ENCODE results near the gene TMEM30B. TPM values are rescaled to one million over a fixed set of nuclear protein-coding genes. Genes with fewer than 3 reads are reported as not detected.

The TMEM30B gene
- total and polyA plus RNA-seq, 2 of the 4 experiments (the other 2 are of a cell fraction): 0.03 TPM; not detected in 1

GRCh38 chr14:61323970-61324369 lies 42.8 kb upstream of the TMEM30B start:
- Histone ChIP-seq H3K9me1 (ENCODE audit: insufficient read depth, low read length) (no peaks in the 10 kb centered on the region), H3K4me1 (ENCODE audit: control insufficient read depth, insufficient read depth, low read length) (no peaks in the 10 kb centered on the region; the same call in 1 of the 2 replicates), H3K23ac (ENCODE audit: low read depth, low read length) (no peak overlapping the region), H2BK5ac (ENCODE audit: low read depth, low read length, poor library complexity, severe bottlenecking) (no peak overlapping the region), H2BK120ac (ENCODE audit: low read depth, low read length) (no peak overlapping the region), H3K36me3 (ENCODE audit: control insufficient read depth, insufficient read depth, low read length) (no peaks in the 10 kb centered on the region), H3K9me3 (ENCODE audit: control insufficient read depth, insufficient read depth, low read length) (peaks cover 5% of the 10 kb centered on the region; the same call in 1 of the 2 replicates), H4K8ac (ENCODE audit: low read depth in 2 of 2, low read length in 2 of 2) (no peak overlapping the region), H2BK15ac (ENCODE audit: low read depth, low read length) (no peak overlapping the region), H2AK9ac (replicated peaks; ENCODE audit: low read depth, low read length, poor library complexity) (no peak overlapping the region), H3K56ac (ENCODE audit: extremely low read depth, insufficient read depth, low read length) (no peak overlapping the region), H4K91ac (ENCODE audit: insufficient read depth, low read depth, low read length) (no peak overlapping the region), H3K4me2 (ENCODE audit: low read depth, low read length) (no peak overlapping the region), H3K27ac (ENCODE audit: insufficient read depth, low read length) (no peak overlapping the region), H2BK20ac (ENCODE audit: low read depth, low read length) (no peak overlapping the region), H3K79me1 (ENCODE audit: low read depth in 1 of 2, low read length in 2 of 2) (no peaks in the 10 kb centered on the region), H2AK5ac (ENCODE audit: low read depth, low read length) (no peak overlapping the region), H3K14ac (replicated peaks; ENCODE audit: low read depth, low read length) (no peak overlapping the region), H3K4ac (ENCODE audit: low read depth, low read length) (no peak overlapping the region), H2AFZ (replicated peaks; ENCODE audit: low read length, poor library complexity) (no peak overlapping the region), H3K27me3 (ENCODE audit: control insufficient read depth, insufficient read depth, low read length) (peaks cover 47% of the 10 kb centered on the region), H3K9ac (ENCODE audit: low read depth, low read length) (no peak overlapping the region), H4K5ac (ENCODE audit: low read depth, low read length) (no peak overlapping the region), H3K18ac (ENCODE audit: low read depth, low read length) (no peak overlapping the region), H4K20me1 (ENCODE audit: insufficient read depth, low read length) (no peaks in the 10 kb centered on the region), H3K4me3 (ENCODE audit: insufficient read depth, low read depth, low read length) (no peak overlapping the region)
- intact Hi-C loops (cut with micrococcal nuclease): no loop called here
- BruUV-seq (replicated peaks): no TSS peak
- ATAC-seq (ENCODE audit: low read depth) (no peak), DNase-seq (no peak)
- no CpG with 5 or more reads among the region's 6 CpGs for WGBS, 2 experiments (ENCODE audit: extremely low coverage in 2 of 2, insufficient read length in 1 of 2)
- in situ Hi-C loops (cut with MboI; ENCODE audit: low sequenced_read_pairs): no loop called here
- no peak for TF ChIP-seq ELK1 (IDR thresholded peaks at IDR 0.05; ENCODE audit: borderline replicate concordance, low read depth, low read length)
- TF ChIP-seq BHLHE40 (IDR thresholded peaks at IDR 0.05; ENCODE audit: low read depth, low read length): no peak
- no peak for TF ChIP-seq CEBPB (IDR thresholded peaks at IDR 0.05; ENCODE audit: low read depth, low read length)
- TF ChIP-seq, protein P1, sequence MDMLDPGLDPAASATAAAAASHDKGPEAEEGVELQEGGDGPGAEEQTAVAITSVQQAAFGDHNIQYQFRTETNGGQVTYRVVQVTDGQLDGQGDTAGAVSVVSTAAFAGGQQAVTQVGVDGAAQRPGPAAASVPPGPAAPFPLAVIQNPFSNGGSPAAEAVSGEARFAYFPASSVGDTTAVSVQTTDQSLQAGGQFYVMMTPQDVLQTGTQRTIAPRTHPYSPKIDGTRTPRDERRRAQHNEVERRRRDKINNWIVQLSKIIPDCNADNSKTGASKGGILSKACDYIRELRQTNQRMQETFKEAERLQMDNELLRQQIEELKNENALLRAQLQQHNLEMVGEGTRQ (IDR thresholded peaks at IDR 0.05; ENCODE audit: low read depth, low read length): no peak
- TF ChIP-seq RCOR1 (IDR thresholded peaks at IDR 0.05; ENCODE audit: insufficient replicate concordance, low read length): no peak
- TF ChIP-seq FOS (IDR thresholded peaks at IDR 0.05; ENCODE audit: low read depth, low read length): no peak
- TF ChIP-seq POLR2A (IDR thresholded peaks at IDR 0.05; ENCODE audit: low read depth, low read length): no peak
- TF ChIP-seq MAZ (IDR thresholded peaks at IDR 0.05; ENCODE audit: borderline replicate concordance, low read depth, low read length): no peak
- TF ChIP-seq NFE2L2 (IDR thresholded peaks at IDR 0.05; ENCODE audit: low read depth, low read length): no peak
- CTCF ChIA-PET: no interaction called here
- POLR2A ChIA-PET (ENCODE audit: unreplicated experiment): no interaction called here
- dilution Hi-C loops (cut with HindIII; ENCODE audit: low sequenced_read_pairs, unreplicated experiment): no loop called here

Data from IMR-90 (cell line).